HG03439 (cell line): ENCODE data around the gene ACSL5.
"Not testable (repeated sequence)": the region's sequence is repeated elsewhere in the genome, so short reads cannot be mapped to it uniquely, and the experiment has no call there.

ENCODE experiments used
- ATAC-seq: cut with Tn5 transposase; IDR thresholded peaks from one replicate; pipeline ENCODE4 v1.9.1; 2021; ENCODE audit warnings: mild to moderate bottlenecking, moderate library complexity; ENCODE audit not compliant: unreplicated experiment

ACSL5 gene

GRCh38 chr10:112349521-112350085, 24.3 kb upstream of the ACSL5 start:
- ATAC-seq: no peak

DNA sequence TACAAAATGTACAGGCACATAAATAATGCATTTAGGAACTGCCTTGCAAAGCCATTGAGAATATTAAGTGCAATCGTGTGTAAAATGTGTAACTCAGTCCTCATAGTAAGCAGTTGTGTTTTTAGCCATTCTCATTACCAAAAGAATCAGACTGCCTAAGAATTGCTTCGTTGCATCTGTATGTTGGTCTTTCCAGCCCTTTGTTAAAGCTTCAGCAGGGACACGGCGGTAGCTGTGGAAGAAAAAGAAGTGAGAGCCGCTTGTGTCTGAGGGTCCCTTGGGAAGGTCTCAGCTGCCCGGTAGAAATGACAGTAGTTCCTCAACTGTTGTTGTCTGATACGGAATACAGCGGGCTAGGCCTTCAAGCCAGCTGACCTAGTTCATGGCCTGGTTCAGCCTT, 22.8 kb upstream of the ACSL5 start:
- ATAC-seq: no peak

DNA sequence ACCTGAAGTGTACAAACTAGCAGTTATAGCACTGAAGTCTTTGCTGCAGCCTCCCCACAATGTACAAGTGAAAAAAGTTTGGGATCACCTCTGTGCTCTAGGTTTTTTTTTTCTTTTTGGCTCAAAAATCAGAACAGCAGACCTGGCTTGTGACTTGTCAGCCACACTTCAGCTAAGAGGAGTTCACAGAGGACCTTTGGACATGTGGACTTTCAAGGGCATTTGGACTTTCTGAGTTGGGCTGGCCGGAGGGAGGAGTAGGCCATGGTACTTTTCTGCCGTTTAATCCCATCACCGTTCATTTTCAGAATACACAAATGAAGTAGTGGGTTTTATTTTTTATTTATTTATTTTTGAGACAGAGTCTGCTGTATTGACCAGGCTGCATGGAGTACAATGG, 21.9 kb upstream of the ACSL5 start:
- ATAC-seq: no peak

GRCh38 chr10:112353046-112353445, 20.9 kb upstream of the ACSL5 start:
- no peak for ATAC-seq

- no peak for ATAC-seq
These were observed 17.2 kb upstream of the ACSL5 start for GRCh38 chr10:112356686-112357085.

- no peak for ATAC-seq
These were observed 14.2 kb upstream of the ACSL5 start for GRCh38 chr10:112359606-112360307.

DNA sequence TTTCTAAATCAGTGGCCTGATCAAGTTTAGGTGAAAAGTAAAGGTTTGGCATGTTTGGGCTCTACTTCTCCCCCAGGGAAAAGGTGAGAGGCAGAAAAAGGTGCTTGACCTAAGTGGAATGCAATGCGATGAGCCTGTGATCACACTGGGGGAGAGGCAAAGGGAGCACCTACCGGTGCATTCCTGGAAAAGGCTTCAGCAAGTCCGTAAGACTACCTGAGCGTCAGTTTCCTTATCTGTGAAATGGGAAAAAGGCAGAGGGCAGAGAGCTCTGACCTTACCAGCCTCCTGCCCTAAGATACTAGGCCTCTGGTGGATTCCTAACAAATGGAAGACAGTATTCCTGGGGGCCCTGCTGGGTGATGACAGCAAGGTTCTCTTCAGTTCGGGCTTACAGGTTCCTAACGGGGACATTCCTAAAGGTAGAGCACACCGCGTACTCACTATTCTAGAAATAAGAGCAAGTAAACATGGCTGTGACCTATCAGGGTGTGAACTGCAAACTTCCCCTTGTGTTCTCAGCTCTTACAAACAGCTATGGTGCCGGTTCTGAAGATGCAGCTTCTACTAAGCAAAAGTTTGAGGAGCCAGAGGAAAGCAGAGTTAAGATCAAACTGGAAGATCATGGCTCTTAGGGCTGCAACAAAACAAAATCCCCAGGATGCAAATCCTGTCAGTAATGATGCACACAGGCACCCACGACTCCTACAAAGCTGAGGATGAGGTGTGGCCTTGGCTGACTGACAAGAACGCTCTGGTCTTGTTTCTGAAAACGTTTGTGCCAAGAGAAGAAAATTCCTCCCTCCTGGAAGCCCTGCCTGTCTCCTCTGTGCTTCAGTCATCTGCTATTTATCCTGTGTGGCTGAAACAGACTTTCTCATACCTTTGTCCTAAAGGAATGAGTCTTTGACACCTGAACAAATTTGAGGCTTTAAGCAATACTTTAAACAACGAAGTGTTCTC, 13.3 kb upstream of the ACSL5 start:
- no peak for ATAC-seq

DNA sequence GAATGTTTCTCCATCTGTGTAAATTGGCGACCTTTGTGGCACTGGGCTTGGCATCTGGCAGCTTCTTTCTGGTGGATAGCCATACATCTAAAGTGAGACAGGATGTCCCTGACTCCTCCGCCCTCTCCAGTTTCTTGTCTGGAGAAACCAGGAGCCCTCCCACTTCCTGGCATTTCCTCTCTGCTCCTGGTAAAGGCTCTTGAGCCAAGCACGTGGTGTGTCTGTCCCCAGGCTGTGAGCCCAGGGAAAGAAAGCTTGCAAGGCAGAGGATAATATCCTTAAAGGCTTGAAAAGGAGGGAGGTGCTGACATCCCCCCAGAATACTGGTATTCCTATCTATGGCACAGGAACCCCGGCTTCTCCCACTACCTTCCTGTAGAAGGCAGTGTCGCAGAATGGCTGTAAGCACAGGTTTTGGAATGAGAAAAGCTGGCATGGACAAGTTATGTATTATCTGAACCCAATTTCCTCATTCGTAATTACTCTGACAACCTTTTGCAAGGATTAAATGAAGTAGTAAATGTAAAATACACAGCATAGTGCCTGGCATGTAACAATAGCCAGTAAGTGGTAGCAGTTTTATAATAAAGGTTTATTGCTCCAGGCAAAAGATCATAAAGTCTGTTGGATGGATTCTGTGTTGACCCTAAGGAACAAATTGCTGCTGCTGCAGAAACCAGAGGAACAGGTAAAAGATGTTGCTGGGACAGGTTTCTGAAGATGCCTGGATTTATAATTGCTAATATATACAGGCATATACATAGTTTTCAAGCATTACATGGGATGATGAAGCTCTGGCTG, 11.8 kb upstream of the ACSL5 start:
- no peak for ATAC-seq

- ATAC-seq: no peak
These were observed 11.1 kb upstream of the ACSL5 start for GRCh38 chr10:112362833-112363232.

GRCh38 chr10:112363696-112364688, 9.9 kb upstream of the ACSL5 start:
- ATAC-seq: no peak

- ATAC-seq: no peak
These were observed 8.9 kb upstream of the ACSL5 start for GRCh38 chr10:112365014-112365432.

DNA sequence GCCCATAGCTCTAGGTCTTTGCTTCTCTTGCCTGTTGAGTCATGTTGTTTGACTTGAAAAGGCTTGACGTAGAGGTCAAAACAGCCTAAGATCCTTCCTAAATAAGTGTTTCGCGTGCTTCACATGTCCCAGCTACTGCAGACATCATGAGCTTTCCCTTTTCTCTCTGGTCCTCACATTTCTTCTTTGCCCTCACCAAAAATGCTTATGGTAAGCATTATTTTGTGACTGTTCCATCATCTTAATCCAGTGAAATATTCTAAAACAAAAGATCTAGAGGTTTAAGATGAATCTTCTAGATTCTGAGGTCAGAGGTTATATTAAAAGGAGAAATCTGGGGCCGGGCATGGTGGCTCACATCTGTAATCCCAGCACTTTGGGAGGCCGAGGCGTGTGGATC, 8.5 kb upstream of the ACSL5 start:
- no peak for ATAC-seq

- ATAC-seq: no peak
These were observed 6.9 kb upstream of the ACSL5 start for GRCh38 chr10:112366992-112367391.

GRCh38 chr10:112367516-112367915, 6.4 kb upstream of the ACSL5 start:
- ATAC-seq: no peak

GRCh38 chr10:112369495-112370423, 4.2 kb upstream of the ACSL5 start:
- peak; percentile 93 for ATAC-seq

- no peak for ATAC-seq
These were observed 3.5 kb upstream of the ACSL5 start for GRCh38 chr10:112370424-112370819.

GRCh38 chr10:112371326-112371725, 2.6 kb upstream of the ACSL5 start:
- not testable (repeated sequence) for ATAC-seq

DNA sequence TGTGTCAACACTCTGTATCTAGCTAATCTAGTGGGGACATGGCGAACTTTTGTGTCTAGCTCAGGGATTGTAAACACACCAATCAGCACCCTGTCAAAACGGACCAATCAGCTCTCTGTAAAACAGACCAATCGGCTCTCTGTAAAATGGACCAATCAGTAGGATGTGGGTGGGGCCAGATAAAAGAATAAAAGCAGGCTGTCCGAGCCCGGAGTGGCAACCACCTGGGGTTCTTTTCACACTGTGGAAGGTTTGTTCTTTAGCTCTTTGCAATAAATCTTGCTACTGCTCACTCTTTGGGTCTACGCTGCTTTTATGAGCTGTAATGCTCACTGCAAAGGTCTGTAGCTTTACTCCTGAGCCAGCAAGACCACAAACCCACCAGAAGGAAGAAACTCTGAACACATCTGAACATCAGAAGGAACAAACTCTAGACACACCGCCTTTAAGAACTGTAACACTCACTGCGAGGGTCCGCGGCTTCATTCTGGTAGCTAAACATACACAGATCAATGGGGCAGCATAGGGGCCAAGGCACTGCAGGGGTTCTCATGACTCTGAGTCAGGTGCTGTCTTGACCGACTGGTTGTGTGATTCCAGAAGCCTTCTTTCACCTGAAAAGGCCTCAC, 1.6 kb upstream of the ACSL5 start:
- not testable (repeated sequence) for ATAC-seq
